GM18502 (cell line): ENCODE results near the gene PPP1R13L.
"Not testable (repeated sequence)": the region's sequence is repeated elsewhere in the genome, so short reads cannot be mapped to it uniquely, and the experiment has no call there.

ENCODE experiments used
- ATAC-seq: cut with Tn5 transposase; IDR thresholded peaks from one replicate; pipeline ENCODE4 v1.9.1; 2021; ENCODE audit warnings: mild to moderate bottlenecking; ENCODE audit not compliant: unreplicated experiment, poor library complexity

Gene PPP1R13L

GRCh38 chr19:45349126-45349415 is 55.8 kb downstream of the PPP1R13L start:
- ATAC-seq: no peak

- no peak for ATAC-seq
Observed at GRCh38 chr19:45348367-45349125, 56.3 kb downstream of the PPP1R13L start.

- ATAC-seq: no peak
Observed at GRCh38 chr19:45347570-45348366, 57.1 kb downstream of the PPP1R13L start.

- ATAC-seq: no peak
Observed at GRCh38 chr19:45346449-45346848, 58.4 kb downstream of the PPP1R13L start.

GRCh38 chr19:45345506-45345860 is 59.4 kb downstream of the PPP1R13L start:
- no peak for ATAC-seq

- ATAC-seq: no peak
Observed at GRCh38 chr19:45344621-45345505, 60.0 kb downstream of the PPP1R13L start.

- no peak for ATAC-seq
Observed at GRCh38 chr19:45342911-45343310, 62.0 kb downstream of the PPP1R13L start.

- no peak for ATAC-seq
Observed at GRCh38 chr19:45340899-45341453, 63.9 kb downstream of the PPP1R13L start.

- no peak for ATAC-seq
Observed at GRCh38 chr19:45340232-45340898, 64.5 kb downstream of the PPP1R13L start, which contains the start of gene KLC3. KLC3 (plus strand) TSS chr19:45340750; CDS start chr19:45345542, 4,792 bp downstream.

- ATAC-seq: no peak
Observed at GRCh38 chr19:45339629-45340028, 65.2 kb downstream of the PPP1R13L start.

GRCh38 chr19:45336696-45337251 is 68.1 kb downstream of the PPP1R13L start:
- no peak for ATAC-seq

- ATAC-seq: not testable (repeated sequence)
Observed at GRCh38 chr19:45334881-45335280, 70.0 kb downstream of the PPP1R13L start.

GRCh38 chr19:45333609-45334303 is 71.1 kb downstream of the PPP1R13L start:
- ATAC-seq: no peak

- no peak for ATAC-seq
Observed at GRCh38 chr19:45331411-45331810, 73.5 kb downstream of the PPP1R13L start.
